CD4-positive, CD25-positive, alpha-beta regulatory T cell (primary cell): ENCODE data around the gene SNRPA1. TPM values are rescaled to one million over a fixed set of nuclear protein-coding genes. Genes with fewer than 3 reads are reported as not detected.
A peak's percentile ranks its signal among the peaks of the same experiment; 100 is the strongest.

Experiments used
- ATAC-seq, 2 donors: fragments of 150-1000 bp; cut with Tn5 transposase; one replicate each; pipeline ENCODE4 v1.10.0; 2021; ENCODE audit warnings: low read depth in 2 of 2, moderate number of reproducible peaks in 2 of 2, moderate library complexity in 1 of 2
- DNase-seq, 3 donors: peaks; one replicate each; pipeline versions ENCODE4 v3.0.0 to v3.0.0-alpha.2; 2012 to 2022; ENCODE audit warnings: mixed read lengths in 1 of 3
- H3K27ac ChIP-seq: one replicate; pipeline ENCODE4 v1.7.0; 2013; ENCODE audit warnings: mild to moderate bottlenecking, low read length; ENCODE audit not compliant: insufficient read depth, poor library complexity, severe bottlenecking
- H3K27me3 ChIP-seq: one replicate; pipeline ENCODE4 v1.7.0; 2013; ENCODE audit warnings: low read length; ENCODE audit not compliant: control insufficient read depth, insufficient read depth
- H3K36me3 ChIP-seq: one replicate; pipeline ENCODE4 v1.7.0; 2013; ENCODE audit warnings: mild to moderate bottlenecking, low read length, moderate library complexity; ENCODE audit not compliant: control insufficient read depth, insufficient read depth
- H3K4me1 ChIP-seq: 2 replicates; pipeline ENCODE4 v1.7.0; 2013; ENCODE audit warnings: mild to moderate bottlenecking, low read length; ENCODE audit not compliant: insufficient read depth, control insufficient read depth, poor library complexity, severe bottlenecking
- H3K4me3 ChIP-seq: one replicate; pipeline ENCODE4 v1.7.0; 2013; ENCODE audit warnings: low read depth, mild to moderate bottlenecking, low read length, moderate library complexity
- H3K9me3 ChIP-seq, 2 experiments: 1 replicate in 1 of 2; 2 replicates in 1 of 2; pipeline ENCODE4 v1.7.0; 2013; ENCODE audit warnings: low read length in 2 of 2, mild to moderate bottlenecking in 1 of 2, moderate library complexity in 1 of 2; ENCODE audit not compliant: control insufficient read depth in 2 of 2
- H3K27ac Mint-ChIP-seq, 3 donors: one replicate each; pipeline ENCODE4 v1.8.0; 2020 to 2022; ENCODE audit warnings: mild to moderate bottlenecking in 3 of 3, mixed read lengths in 3 of 3, moderate library complexity in 2 of 3
- H3K27me3 Mint-ChIP-seq: one replicate; pipeline ENCODE4 v1.8.0; 2022; ENCODE audit warnings: mild to moderate bottlenecking, mixed read lengths
- H3K36me3 Mint-ChIP-seq: one replicate; pipeline ENCODE4 v1.8.0; 2020; ENCODE audit warnings: mixed read lengths
- H3K4me1 Mint-ChIP-seq, 4 donors: one replicate each; pipeline ENCODE4 v1.8.0; 2020 to 2022; ENCODE audit warnings: mixed read lengths in 4 of 4, mild to moderate bottlenecking in 1 of 4
- H3K4me3 Mint-ChIP-seq, 4 donors: one replicate each; pipeline ENCODE4 v1.8.0; 2020 to 2022; ENCODE audit warnings: mild to moderate bottlenecking in 4 of 4, mixed read lengths in 4 of 4, moderate library complexity in 3 of 4
- H3K9me3 Mint-ChIP-seq, 7 donors: one replicate each; pipeline ENCODE4 v1.8.0; 2020 to 2022; ENCODE audit warnings: mixed read lengths in 7 of 7, mild to moderate bottlenecking in 3 of 7, moderate library complexity in 2 of 7
- polyA plus RNA-seq, 4 donors: library from polyadenylated mRNA; unstranded; fragments of 300-500 nt; fragmentation: Illumina TruSeq; gene quantifications; one replicate each; pipeline ENCODE4 v1.2.3, GENCODE V29; 2021
- total RNA-seq: library from RNA; stranded (reverse); gene quantifications from one replicate; pipeline ENCODE4 v1.2.3, GENCODE V29; 2022

Gene SNRPA1
- total and polyA plus RNA-seq, 5 donors from 2014 or later, result 67.0 to 176 (median 69.9) TPM

- Mint-ChIP-seq H3K4me1 (no peaks in the 10 kb centered on the region), H3K4me3 (no peak overlapping the region), H3K36me3 (no peaks in the 10 kb centered on the region), H3K27me3 (peaks cover 5% of the 10 kb centered on the region), H3K9me3 (no peaks in the 10 kb centered on the region), H3K27ac (no peak overlapping the region)
- Histone ChIP-seq H3K27ac (no peak overlapping the region), H3K4me3 (no peak overlapping the region), H3K9me3 (no peaks in the 10 kb centered on the region), H3K4me1 (no peaks in the 10 kb centered on the region), H3K36me3 (no peaks in the 10 kb centered on the region), H3K27me3 (no peaks in the 10 kb centered on the region)
- no peak for DNase-seq
- no peak for ATAC-seq
Measured at GRCh38 chr15:101308604-101309435, 13.8 kb upstream of the SNRPA1 start.

- Histone ChIP-seq H3K27ac (no peak overlapping the region), H3K36me3 (no peaks in the 10 kb centered on the region), H3K4me3 (no peak overlapping the region), H3K4me1 (no peaks in the 10 kb centered on the region), H3K27me3 (no peaks in the 10 kb centered on the region), H3K9me3 (no peaks in the 10 kb centered on the region)
- Mint-ChIP-seq H3K9me3 (no peaks in the 10 kb centered on the region), H3K27me3 (peaks cover 5% of the 10 kb centered on the region), H3K27ac (no peak overlapping the region), H3K4me3 (no peak overlapping the region), H3K4me1 (no peaks in the 10 kb centered on the region), H3K36me3 (no peaks in the 10 kb centered on the region)
- no peak for DNase-seq
- no peak for ATAC-seq
Measured at GRCh38 chr15:101307897-101308603, 13.0 kb upstream of the SNRPA1 start.

GRCh38 chr15:101307048-101307896, 12.2 kb upstream of the SNRPA1 start:
- Histone ChIP-seq H3K27me3 (no peaks in the 10 kb centered on the region), H3K9me3 (no peaks in the 10 kb centered on the region), H3K36me3 (no peaks in the 10 kb centered on the region), H3K27ac (no peak overlapping the region), H3K4me1 (no peaks in the 10 kb centered on the region), H3K4me3 (no peak overlapping the region)
- Mint-ChIP-seq H3K27me3 (peaks cover 5% of the 10 kb centered on the region), H3K4me3 (no peak overlapping the region), H3K4me1 (no peaks in the 10 kb centered on the region), H3K27ac (no peak overlapping the region), H3K36me3 (no peaks in the 10 kb centered on the region), H3K9me3 (no peaks in the 10 kb centered on the region)
- DNase-seq, result no peak
- no peak for ATAC-seq

GRCh38 chr15:101306341-101307047, 11.4 kb upstream of the SNRPA1 start:
- no peaks in the 10 kb centered on the region for H3K9me3 Mint-ChIP-seq
- H3K4me3 ChIP-seq, result no peak overlapping the region
- H3K27me3 Mint-ChIP-seq, result peaks cover 5% of the 10 kb centered on the region
- no peaks in the 10 kb centered on the region for H3K9me3 ChIP-seq
- DNase-seq (no peak), ATAC-seq (no peak)
- H3K27me3 ChIP-seq, result no peaks in the 10 kb centered on the region
- H3K4me3 Mint-ChIP-seq, result no peak overlapping the region
- H3K36me3 Mint-ChIP-seq, result no peaks in the 10 kb centered on the region
- no peaks in the 10 kb centered on the region for H3K4me1 ChIP-seq
- no peak overlapping the region for H3K27ac Mint-ChIP-seq
- H3K27ac ChIP-seq, result no peak overlapping the region
- no peaks in the 10 kb centered on the region for H3K4me1 Mint-ChIP-seq
- no peaks in the 10 kb centered on the region for H3K36me3 ChIP-seq

- no peak overlapping the region for H3K27ac ChIP-seq
- DNase-seq, result no peak
- no peaks in the 10 kb centered on the region for H3K27me3 ChIP-seq
- Mint-ChIP-seq H3K36me3 (no peaks in the 10 kb centered on the region), H3K27ac (no peak overlapping the region), H3K9me3 (no peaks in the 10 kb centered on the region), H3K4me1 (no peaks in the 10 kb centered on the region), H3K27me3 (peaks cover 5% of the 10 kb centered on the region), H3K4me3 (no peak overlapping the region)
- ATAC-seq, result no peak
- H3K9me3 ChIP-seq, result no peaks in the 10 kb centered on the region
- H3K36me3 ChIP-seq, result no peaks in the 10 kb centered on the region
- H3K4me1 ChIP-seq, result no peaks in the 10 kb centered on the region
- H3K4me3 ChIP-seq, result no peak overlapping the region
Measured at GRCh38 chr15:101305820-101306255, 10.8 kb upstream of the SNRPA1 start.

GRCh38 chr15:101303408-101303807, 8.4 kb upstream of the SNRPA1 start:
- H3K27me3 ChIP-seq, result no peaks in the 10 kb centered on the region
- H3K4me1 ChIP-seq, result no peaks in the 10 kb centered on the region
- H3K27me3 Mint-ChIP-seq, result peaks cover 5% of the 10 kb centered on the region
- no peak overlapping the region for H3K4me3 Mint-ChIP-seq
- no peaks in the 10 kb centered on the region for H3K9me3 Mint-ChIP-seq
- no peaks in the 10 kb centered on the region for H3K9me3 ChIP-seq
- H3K4me1 Mint-ChIP-seq, result peaks cover 0 to 3% (median 0%) of the 10 kb centered on the region in 4 donors
- H3K4me3 ChIP-seq, result no peak overlapping the region
- no peak overlapping the region for H3K27ac ChIP-seq
- DNase-seq (no peak), ATAC-seq (no peak)
- H3K36me3 ChIP-seq, result no peaks in the 10 kb centered on the region
- no peaks in the 10 kb centered on the region for H3K36me3 Mint-ChIP-seq
- peak overlapping the region in 1 of 3 donors; percentile 70 for H3K27ac Mint-ChIP-seq
